ENCODE measurements around the gene CDK17.

GRCh38 chr12:96265836-96266235, 134.4 kb downstream of the CDK17 start:
- no peak for TF ChIP-seq GATA2 (IDR thresholded peaks at IDR 0.05; ENCODE audit: low read depth, low read length)
- TF ChIP-seq GATA3 (IDR thresholded peaks at IDR 0.05; ENCODE audit: low read depth, low read length), result no peak

All from SH-SY5Y (cell line).